Measurements from ENCODE around the gene INHBE.

GRCh38 chr12:57474430-57474829, 19.3 kb downstream of the INHBE start:
- TF ChIP-seq POLR2A (IDR thresholded peaks at IDR 0.05; ENCODE audit: low read depth, low read length) (no peak), POLR2AphosphoS5 (IDR thresholded peaks at IDR 0.05; ENCODE audit: low read depth, low read length) (no peak)
